ENCODE data around the gene NR2F1-AS1.

NR2F1-AS1 gene

GRCh38 chr5:93427316-93427715 is 153.7 kb downstream of the NR2F1-AS1 start:
- FAIRE-seq (no peak), DNase-seq (ENCODE audit: insufficient read length) (no peak)
- no peak for TF ChIP-seq POLR2AphosphoS5 (IDR thresholded peaks at IDR 0.05; ENCODE audit: low read depth, low read length)
- TF ChIP-seq POLR2A (IDR thresholded peaks at IDR 0.05; ENCODE audit: low read depth, low read length), result no peak
- no peak for TF ChIP-seq TAF1 (IDR thresholded peaks at IDR 0.05; ENCODE audit: borderline replicate concordance, low read depth, low read length)

DNA sequence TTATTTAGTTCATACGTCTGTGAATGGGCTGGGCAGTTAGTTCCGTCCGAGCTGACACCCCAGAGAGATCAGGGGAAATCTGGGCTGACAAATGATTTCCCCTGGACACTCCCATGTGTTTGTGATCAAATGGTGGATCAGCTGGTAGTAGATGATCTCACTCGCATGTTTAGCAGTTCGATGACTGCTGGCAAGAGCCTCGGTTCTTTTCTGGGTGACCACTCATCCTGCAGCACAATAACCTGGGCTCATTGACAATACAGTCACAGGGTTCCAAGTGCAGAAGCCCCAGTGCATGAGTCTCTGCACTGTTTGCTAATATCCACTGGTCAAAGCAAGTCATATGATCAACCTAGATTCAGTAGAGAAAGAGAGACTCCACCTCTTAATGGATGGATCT is 155.9 kb downstream of the NR2F1-AS1 start:
- TF ChIP-seq POLR2A (IDR thresholded peaks at IDR 0.05; ENCODE audit: low read depth, low read length), result no peak
- no peak for TF ChIP-seq TAF1 (IDR thresholded peaks at IDR 0.05; ENCODE audit: borderline replicate concordance, low read depth, low read length)
- FAIRE-seq, result no peak

DNA sequence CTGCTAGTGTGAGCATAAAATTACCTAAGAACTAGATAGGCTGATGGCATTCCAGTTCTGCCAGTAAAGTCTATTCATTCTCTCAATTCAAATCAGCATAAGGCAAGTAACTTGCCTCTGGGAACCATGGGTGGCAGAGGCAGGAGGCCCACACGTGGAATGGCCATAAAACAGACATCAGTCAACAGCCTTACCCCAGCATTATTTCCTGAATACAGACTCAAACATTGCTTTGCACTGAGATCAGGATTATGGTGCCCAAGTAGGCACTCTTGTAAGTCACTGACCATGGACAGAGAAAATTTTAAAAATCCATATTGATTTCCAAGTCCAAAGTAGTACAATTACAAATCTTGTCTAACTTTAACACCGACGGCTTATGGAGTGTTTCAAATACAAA is 157.7 kb downstream of the NR2F1-AS1 start:
- no peak for FAIRE-seq
- DNase-seq (ENCODE audit: insufficient read length), result no peak
- no peak for TF ChIP-seq POLR2AphosphoS5 (IDR thresholded peaks at IDR 0.05; ENCODE audit: low read depth, low read length)
- TF ChIP-seq TAF1 (IDR thresholded peaks at IDR 0.05; ENCODE audit: borderline replicate concordance, low read depth, low read length), result no peak

More for the DNA sequence above, 155.9 kb downstream of the NR2F1-AS1 start:
- no peak for DNase-seq (ENCODE audit: insufficient read length)

DNA sequence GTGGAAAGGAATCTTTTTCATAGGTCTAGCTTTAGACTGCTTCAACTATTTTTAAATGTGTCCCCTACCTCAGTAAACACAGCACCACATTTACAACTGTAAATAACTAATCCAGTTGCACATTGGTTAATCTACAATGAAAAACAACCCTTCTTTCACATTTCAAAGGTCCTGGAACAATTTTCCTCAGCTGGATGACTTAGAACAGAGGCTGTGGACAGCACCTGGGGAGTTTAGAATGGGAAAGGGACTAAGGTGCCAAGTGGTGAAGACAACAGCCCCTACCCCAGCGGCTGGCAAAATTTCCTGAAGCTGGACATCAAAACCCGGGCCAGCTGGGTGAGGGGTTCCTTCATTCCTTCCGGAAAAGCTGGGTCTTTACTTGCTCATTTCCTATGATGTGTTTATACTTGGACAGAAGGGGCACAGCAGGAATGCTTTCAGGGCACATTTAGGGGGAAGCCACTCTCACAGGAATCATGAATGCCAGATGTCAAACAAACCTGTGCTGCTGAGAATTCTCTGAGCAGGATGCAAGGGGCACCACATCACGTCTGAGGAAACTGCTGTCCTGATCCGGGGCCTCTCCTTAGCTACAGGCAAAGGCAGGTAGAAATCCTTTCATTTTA is 158.3 kb downstream of the NR2F1-AS1 start:
- FAIRE-seq (no peak), DNase-seq (ENCODE audit: insufficient read length) (no peak)
- TF ChIP-seq POLR2AphosphoS5 (IDR thresholded peaks at IDR 0.05; ENCODE audit: low read depth, low read length), result no peak
- no peak for TF ChIP-seq TAF1 (IDR thresholded peaks at IDR 0.05; ENCODE audit: borderline replicate concordance, low read depth, low read length)
- TF ChIP-seq POLR2A (IDR thresholded peaks at IDR 0.05; ENCODE audit: low read depth, low read length), result no peak

- DNase-seq (ENCODE audit: insufficient read length), result no peak
- TF ChIP-seq POLR2A (IDR thresholded peaks at IDR 0.05; ENCODE audit: low read depth, low read length), result no peak
- TF ChIP-seq TAF1 (IDR thresholded peaks at IDR 0.05; ENCODE audit: borderline replicate concordance, low read depth, low read length), result no peak
- no peak for TF ChIP-seq POLR2AphosphoS5 (IDR thresholded peaks at IDR 0.05; ENCODE audit: low read depth, low read length)
- no peak for FAIRE-seq
These were observed 159.0 kb downstream of the NR2F1-AS1 start for GRCh38 chr5:93421987-93422401.

DNA sequence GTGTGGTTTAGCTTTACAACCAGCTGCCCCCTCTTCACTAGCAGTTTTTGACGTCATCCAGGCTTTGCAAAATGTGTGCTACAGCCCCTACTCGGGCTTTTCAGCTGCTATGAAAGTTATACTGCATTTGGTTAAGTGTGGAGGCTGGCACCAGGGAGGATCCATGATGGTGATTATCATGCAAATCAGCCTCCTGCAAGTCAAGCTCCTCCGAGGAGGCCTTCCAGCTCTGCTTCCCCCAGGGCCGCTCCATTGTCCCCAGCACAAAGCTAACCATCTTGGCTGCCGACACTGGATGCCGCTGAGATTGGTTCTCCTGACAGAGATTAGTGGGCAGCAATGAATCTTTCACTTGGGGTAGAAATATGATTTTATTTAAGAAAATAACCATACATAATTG is 159.6 kb downstream of the NR2F1-AS1 start:
- TF ChIP-seq POLR2A (IDR thresholded peaks at IDR 0.05; ENCODE audit: low read depth, low read length) (no peak), TAF1 (IDR thresholded peaks at IDR 0.05; ENCODE audit: borderline replicate concordance, low read depth, low read length) (no peak), POLR2AphosphoS5 (IDR thresholded peaks at IDR 0.05; ENCODE audit: low read depth, low read length) (no peak)
- FAIRE-seq, result no peak

GRCh38 chr5:93417490-93417889 is 163.5 kb downstream of the NR2F1-AS1 start:
- DNase-seq (ENCODE audit: insufficient read length) (no peak), FAIRE-seq (no peak)
- no peak for TF ChIP-seq POLR2AphosphoS5 (IDR thresholded peaks at IDR 0.05; ENCODE audit: low read depth, low read length)
- no peak for TF ChIP-seq TAF1 (IDR thresholded peaks at IDR 0.05; ENCODE audit: borderline replicate concordance, low read depth, low read length)
- no peak for TF ChIP-seq POLR2A (IDR thresholded peaks at IDR 0.05; ENCODE audit: low read depth, low read length)

More for the DNA sequence above, 159.6 kb downstream of the NR2F1-AS1 start:
- DNase-seq (ENCODE audit: insufficient read length), result no peak

- FAIRE-seq (no peak), DNase-seq (ENCODE audit: insufficient read length) (no peak)
- no peak for TF ChIP-seq POLR2A (IDR thresholded peaks at IDR 0.05; ENCODE audit: low read depth, low read length)
- TF ChIP-seq TAF1 (IDR thresholded peaks at IDR 0.05; ENCODE audit: borderline replicate concordance, low read depth, low read length), result no peak
- TF ChIP-seq POLR2AphosphoS5 (IDR thresholded peaks at IDR 0.05; ENCODE audit: low read depth, low read length), result no peak
These were observed 165.2 kb downstream of the NR2F1-AS1 start for GRCh38 chr5:93415819-93416218.

GRCh38 chr5:93411716-93412115 is 169.3 kb downstream of the NR2F1-AS1 start:
- DNase-seq (ENCODE audit: insufficient read length) (no peak), FAIRE-seq (no peak)
- TF ChIP-seq POLR2AphosphoS5 (IDR thresholded peaks at IDR 0.05; ENCODE audit: low read depth, low read length) (no peak), POLR2A (IDR thresholded peaks at IDR 0.05; ENCODE audit: low read depth, low read length) (no peak), TAF1 (IDR thresholded peaks at IDR 0.05; ENCODE audit: borderline replicate concordance, low read depth, low read length) (no peak)

- DNase-seq (ENCODE audit: insufficient read length), result no peak
- no peak for TF ChIP-seq POLR2A (IDR thresholded peaks at IDR 0.05; ENCODE audit: low read depth, low read length)
- no peak for TF ChIP-seq TAF1 (IDR thresholded peaks at IDR 0.05; ENCODE audit: borderline replicate concordance, low read depth, low read length)
- no peak for TF ChIP-seq POLR2AphosphoS5 (IDR thresholded peaks at IDR 0.05; ENCODE audit: low read depth, low read length)
- no peak for FAIRE-seq
These were observed 171.3 kb downstream of the NR2F1-AS1 start for GRCh38 chr5:93409691-93410090.

DNA sequence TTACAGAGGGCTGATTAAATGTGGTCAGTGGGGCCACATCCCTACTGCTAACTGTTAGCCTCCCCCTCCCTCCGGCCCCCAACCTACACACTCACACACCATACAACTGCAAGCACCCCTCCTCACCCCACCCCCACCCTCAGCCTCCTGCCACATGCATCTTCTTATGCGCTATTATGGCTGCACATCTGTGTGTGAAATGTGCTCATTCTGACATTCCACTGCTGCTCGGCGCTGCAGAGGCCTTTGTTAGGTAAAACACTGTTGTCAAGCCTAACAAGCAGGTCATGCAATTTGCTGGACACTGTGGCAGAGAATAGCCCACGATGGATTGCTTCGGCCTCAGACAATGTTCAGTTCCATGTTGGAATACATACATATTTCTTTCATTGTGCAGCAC is 173.6 kb downstream of the NR2F1-AS1 start:
- FAIRE-seq, result no peak
- DNase-seq (ENCODE audit: insufficient read length), result no peak
- TF ChIP-seq POLR2AphosphoS5 (IDR thresholded peaks at IDR 0.05; ENCODE audit: low read depth, low read length) (no peak), TAF1 (IDR thresholded peaks at IDR 0.05; ENCODE audit: borderline replicate concordance, low read depth, low read length) (no peak), POLR2A (IDR thresholded peaks at IDR 0.05; ENCODE audit: low read depth, low read length) (no peak)

GRCh38 chr5:93406971-93407401 is 174.0 kb downstream of the NR2F1-AS1 start:
- FAIRE-seq (no peak), DNase-seq (ENCODE audit: insufficient read length) (no peak)
- no peak for TF ChIP-seq TAF1 (IDR thresholded peaks at IDR 0.05; ENCODE audit: borderline replicate concordance, low read depth, low read length)

DNA sequence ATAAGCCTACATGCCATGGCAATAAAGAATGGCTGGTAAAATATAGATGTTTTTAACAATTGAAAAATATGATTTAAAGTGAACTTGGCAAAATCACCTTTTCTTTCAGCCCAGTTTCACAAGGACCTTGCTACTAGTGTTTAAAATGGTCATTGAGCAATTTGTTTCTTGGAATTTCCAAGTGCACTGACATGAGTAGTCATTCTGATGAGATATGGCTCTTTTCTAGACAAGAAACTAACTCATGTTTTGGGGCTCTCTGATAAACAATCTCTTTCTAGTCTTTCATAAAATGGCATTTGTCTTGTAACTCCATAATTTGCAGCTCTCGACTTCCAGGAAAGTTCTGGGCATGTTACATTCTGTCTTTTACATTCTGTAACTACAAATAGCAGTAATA is 176.8 kb downstream of the NR2F1-AS1 start:
- FAIRE-seq (no peak), DNase-seq (ENCODE audit: insufficient read length) (no peak)
- TF ChIP-seq POLR2A (IDR thresholded peaks at IDR 0.05; ENCODE audit: low read depth, low read length) (no peak), POLR2AphosphoS5 (IDR thresholded peaks at IDR 0.05; ENCODE audit: low read depth, low read length) (no peak)
